PC-9 (cell line): ENCODE measurements around the gene STRN3.

Experiments
- EZH2 ChIP-seq: fragments of 200-600 bp; sonication (generic); IDR thresholded peaks from 2 replicates; pipeline ENCODE4 v1.8.0; 2017; ENCODE audit warnings: antibody characterized with exemption, low read depth
- TF ChIP-seq, protein P1 (sequence below): fragments of 200-600 bp; sonication (generic); conservative IDR thresholded peaks from 2 replicates; pipeline ENCODE4 v1.6.1; 2017; ENCODE audit warnings: mixed run types, antibody characterized with exemption, mild to moderate bottlenecking, moderate library complexity

DNA sequence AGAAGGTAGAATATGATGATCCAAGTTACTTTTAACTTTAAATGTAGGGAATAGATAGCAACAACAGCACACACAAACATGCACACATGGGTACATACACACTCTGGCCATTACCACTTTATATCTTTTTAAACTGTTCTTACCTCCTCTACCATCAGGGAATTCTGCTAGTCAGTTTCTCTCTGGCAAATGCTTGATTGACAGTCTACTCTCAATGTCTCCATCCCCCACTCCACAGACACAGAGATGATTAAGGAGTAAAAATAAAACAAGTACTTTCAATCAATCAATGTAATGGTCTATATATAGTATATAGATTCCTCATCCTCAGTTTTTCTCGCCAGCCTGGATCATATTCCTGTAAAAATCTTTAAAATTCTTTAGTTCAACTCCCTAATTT lies 16.1 kb upstream of the STRN3 start:
- TF ChIP-seq, protein P1, sequence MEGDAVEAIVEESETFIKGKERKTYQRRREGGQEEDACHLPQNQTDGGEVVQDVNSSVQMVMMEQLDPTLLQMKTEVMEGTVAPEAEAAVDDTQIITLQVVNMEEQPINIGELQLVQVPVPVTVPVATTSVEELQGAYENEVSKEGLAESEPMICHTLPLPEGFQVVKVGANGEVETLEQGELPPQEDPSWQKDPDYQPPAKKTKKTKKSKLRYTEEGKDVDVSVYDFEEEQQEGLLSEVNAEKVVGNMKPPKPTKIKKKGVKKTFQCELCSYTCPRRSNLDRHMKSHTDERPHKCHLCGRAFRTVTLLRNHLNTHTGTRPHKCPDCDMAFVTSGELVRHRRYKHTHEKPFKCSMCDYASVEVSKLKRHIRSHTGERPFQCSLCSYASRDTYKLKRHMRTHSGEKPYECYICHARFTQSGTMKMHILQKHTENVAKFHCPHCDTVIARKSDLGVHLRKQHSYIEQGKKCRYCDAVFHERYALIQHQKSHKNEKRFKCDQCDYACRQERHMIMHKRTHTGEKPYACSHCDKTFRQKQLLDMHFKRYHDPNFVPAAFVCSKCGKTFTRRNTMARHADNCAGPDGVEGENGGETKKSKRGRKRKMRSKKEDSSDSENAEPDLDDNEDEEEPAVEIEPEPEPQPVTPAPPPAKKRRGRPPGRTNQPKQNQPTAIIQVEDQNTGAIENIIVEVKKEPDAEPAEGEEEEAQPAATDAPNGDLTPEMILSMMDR: no peak
- TF ChIP-seq EZH2: no peak
